NCI-H748 (cell line): Measurements from ENCODE around the gene ARHGAP27.

ENCODE experiments used
- DNase-seq: peaks from one replicate; lab custom pipeline; 2025; ENCODE audit not compliant: unreplicated experiment; lab: John Stamatoyannopoulos, UW

ARHGAP27 gene

DNA sequence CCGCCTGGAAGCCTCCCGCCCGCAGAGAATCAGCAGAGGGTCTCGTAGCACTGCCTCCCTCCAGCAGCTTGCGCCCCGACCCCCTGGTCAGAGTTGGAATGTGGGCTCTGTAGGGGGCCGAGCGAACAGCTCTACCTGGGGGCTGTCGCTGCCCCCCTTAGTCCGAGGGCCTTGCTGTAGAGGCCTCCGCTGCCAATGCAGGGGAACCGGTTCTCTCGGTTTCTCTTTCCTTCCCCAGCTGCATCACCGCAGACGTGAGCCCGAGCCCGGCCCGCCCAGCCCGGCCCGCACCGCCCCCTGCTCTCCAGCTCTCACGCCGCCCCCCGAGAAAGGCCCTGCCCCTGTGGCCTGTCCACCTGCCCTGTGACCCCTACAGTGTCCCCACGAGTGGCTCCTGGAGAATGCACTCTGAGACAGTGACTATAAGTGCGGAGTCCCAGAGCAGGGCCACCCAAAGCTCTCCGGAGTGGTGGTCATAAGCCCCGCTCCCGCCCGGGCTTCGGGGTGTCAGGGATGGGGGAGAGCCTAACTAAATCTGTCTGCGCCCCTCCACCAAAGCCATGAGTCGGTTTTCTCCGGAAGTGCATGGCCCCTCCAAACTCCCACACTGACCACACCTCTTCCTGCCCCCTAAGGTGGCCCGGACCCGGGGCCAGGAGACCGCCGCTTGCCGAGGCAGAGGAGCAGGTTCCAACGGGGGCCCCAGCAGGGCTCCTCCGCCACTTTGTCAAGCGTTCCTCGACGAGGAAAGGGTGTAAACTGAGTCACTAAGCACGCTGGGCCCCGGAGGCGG is 1.7 kb downstream of the ARHGAP27 start:
- DNase-seq, result peak; percentile 60

GRCh38 chr17:45430006-45430737 is 2.5 kb downstream of the ARHGAP27 start:
- DNase-seq, result no peak

DNA sequence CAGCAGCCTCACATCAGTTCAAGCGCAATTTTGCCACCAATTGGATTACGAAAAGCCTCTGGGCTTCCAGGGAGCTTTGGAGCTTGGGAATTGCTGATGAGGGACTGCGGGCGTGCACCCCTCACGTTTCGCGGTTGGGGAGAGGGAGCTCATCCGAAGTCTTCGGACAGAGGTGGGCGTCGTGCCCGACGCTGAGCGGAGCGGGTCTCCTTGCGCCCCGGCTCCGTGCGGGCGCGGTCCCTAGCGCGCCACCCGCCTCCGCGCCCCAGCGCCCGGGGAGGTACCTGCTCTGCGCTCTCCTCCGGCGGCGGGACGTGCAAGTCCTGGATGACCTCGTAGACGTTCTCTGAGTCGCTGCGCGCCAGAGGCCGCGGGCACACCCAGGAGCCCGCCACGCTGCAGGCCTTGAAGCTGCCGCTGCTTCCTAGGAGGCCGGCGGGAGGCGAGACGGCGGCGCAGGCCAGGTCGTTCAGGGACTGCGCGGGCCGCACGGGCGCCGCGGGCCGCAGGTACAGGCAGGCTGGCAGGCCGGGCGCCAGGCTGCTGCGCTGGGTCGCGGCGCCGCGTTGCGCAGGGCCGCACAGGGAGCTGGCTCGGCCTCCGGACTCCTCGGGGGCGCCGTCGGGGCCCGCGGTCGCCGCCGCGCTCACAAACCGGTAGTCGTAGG is 3.2 kb downstream of the ARHGAP27 start:
- peak; percentile 78 for DNase-seq

DNA sequence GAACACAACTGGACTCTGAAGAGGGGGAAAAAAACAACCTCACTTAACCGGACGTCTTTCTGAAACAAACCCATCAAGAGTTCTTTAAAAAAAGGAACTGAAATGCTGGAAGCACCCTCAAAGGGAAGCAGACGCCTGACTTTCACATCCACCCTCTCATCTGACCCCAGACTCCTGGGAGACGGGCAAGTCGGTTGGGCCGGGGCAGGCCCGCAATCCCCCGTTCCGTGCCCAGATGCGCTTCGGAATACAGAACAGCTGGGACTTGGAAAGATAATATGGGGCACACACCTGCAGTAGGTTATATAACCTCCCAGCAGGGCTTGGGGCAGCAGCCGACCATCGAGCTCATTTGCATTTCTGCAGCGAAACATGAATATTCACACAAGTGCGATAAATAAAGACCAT is 3.7 kb downstream of the ARHGAP27 start:
- no peak for DNase-seq

GRCh38 chr17:45428050-45428617 is 4.5 kb downstream of the ARHGAP27 start:
- peak; percentile 77 for DNase-seq

DNA sequence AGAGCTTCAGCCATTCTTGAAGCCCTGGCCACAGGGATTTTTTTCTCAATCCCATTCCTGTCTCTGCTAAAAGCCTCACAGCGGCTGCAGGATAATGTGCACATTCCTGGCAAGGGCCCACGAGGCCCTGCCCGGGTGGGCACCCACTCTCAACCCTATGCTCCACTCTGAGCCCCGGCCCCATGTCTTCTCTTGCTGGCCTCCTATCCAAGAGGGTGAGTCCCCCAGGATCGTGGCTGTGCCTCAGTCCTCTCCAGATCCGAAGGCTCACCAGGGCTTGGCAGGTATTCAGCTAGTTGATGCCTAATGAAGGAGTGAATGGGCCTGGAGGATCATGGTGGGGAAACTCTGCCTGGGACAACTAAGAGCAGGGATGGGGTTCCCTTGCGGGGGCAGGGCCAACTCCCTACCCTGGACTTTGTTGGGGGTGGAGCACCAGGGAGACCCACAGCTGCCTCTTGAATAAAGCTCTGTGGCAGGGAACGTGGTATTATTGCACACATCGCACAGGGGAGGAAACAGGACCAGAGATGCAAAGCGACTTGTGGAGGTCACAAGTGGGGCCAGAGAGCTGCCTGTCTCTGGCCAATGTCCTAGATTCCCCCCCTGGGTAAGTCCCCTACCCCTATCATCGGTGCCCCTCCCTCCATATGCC is 5.4 kb downstream of the ARHGAP27 start:
- DNase-seq, result no peak

DNA sequence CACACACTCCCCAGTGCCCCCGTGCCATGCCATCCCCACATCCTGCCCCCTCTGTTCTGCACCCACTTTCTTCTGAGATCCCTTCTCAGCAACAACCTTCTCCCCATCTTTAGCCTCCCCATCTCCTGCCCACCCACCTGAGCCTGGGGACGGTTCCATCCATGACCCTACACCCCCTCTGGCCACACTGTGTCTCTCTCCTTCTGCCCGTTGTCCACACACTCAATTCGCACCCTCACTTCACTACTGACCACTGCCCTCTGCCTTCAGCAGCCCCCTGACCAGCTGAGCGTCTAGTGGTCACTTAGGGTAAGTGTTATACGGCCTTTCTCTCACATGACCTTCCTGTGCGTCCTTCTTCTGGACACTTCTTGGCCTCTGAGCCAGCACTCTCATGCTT is 6.1 kb downstream of the ARHGAP27 start:
- DNase-seq, result no peak

DNA sequence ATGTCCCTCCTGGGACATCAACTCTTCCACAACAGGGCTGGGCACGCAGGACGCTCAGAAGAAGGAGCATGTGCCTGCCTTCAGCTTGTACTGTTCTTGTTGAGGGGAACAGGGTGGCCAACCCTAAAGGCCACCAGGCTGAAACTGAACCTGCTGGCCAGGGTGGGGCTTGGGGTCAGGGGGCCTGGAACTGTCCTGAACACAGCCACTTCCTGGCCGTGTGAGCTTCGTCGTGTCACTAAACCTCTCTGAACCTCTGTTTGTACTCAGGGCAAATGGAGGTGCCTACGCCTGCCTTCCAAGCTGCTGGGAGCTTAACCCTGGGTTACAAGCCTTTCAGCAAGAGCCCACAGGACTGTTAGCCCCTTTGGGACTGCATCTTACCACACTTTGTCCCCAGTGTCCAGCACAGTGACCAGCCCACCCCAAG is 6.7 kb downstream of the ARHGAP27 start:
- no peak for DNase-seq

DNA sequence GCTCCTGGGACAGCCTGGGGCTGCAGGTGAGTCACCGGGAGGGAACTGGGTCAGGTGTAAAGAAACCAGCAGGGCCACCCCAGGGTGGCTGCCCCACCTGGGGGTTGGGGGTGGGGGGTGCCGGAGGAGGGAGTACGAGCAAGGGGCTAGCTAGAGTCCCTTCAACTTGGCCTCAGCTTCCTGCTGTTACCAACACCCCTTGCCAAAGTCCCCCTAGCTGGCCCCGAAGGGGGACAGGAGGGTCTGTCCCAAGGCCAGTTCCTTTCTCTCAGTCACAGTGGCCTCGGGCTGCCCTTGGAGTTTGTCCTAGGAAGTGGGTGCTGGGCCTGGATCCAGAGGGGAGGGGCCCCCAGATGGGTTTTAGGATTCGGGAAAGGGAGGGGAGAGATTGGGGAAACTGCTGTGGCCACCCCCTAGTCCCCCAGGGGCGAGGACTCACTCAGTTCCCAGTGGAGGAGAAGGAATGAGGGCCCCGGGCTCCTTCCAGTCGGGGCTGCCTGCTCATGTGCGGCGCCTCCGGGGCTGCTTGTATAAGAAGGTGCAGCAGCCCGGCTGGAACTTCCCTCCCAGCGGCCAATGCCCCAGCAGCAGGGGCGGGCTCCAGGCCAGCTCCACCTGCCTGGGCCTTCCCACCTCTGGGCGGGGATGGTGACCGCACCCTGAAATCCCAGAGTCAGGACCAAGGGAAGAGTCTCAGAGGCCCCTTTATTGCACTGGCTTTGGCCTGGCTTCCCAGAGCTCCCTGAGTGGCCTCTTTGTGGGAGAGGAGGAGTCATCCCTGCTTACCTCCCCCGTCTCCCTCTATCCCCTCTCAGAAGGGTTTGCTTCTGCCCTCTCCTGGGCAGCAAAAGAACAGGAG is 7.3 kb downstream of the ARHGAP27 start:
- DNase-seq, result peak; percentile 76

DNA sequence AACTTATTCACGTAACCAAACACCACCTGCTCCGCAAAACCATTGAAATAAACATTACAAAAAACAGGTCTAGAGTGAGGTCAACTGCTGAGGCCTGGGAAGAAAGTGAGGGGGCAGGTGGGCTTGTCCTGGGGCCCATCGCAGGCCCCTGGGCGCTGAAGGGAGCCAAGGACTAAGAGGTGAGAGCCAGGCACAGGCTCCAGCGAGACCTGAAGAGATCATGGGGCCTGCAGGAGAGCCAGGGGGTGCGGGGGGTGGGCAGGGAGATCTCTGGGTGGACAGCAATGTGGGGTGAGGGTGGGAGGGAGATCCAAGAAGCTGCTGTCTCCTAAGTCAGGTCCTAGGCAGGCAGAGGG is 7.9 kb downstream of the ARHGAP27 start:
- no peak for DNase-seq

DNA sequence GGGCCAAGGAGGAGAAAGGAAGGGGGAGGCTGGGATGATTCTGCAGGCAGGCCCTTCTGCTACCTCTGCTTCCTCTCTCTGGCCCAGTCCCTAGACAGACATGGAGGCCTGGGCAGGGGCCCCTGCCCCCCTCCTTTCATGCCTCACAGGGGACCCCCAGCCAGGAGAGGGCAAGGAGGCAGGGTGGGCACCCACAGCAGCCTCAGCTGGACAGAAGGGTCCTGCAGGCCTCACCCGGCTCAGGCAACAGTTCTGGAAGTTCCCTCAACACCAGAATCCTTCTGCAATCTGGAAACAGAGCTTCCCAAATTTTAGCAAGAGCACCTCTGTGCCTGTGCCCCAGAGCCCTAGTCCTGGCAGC is 8.7 kb downstream of the ARHGAP27 start:
- DNase-seq, result no peak

- DNase-seq, result no peak
These were observed 9.2 kb downstream of the ARHGAP27 start for GRCh38 chr17:45423304-45423974.

DNA sequence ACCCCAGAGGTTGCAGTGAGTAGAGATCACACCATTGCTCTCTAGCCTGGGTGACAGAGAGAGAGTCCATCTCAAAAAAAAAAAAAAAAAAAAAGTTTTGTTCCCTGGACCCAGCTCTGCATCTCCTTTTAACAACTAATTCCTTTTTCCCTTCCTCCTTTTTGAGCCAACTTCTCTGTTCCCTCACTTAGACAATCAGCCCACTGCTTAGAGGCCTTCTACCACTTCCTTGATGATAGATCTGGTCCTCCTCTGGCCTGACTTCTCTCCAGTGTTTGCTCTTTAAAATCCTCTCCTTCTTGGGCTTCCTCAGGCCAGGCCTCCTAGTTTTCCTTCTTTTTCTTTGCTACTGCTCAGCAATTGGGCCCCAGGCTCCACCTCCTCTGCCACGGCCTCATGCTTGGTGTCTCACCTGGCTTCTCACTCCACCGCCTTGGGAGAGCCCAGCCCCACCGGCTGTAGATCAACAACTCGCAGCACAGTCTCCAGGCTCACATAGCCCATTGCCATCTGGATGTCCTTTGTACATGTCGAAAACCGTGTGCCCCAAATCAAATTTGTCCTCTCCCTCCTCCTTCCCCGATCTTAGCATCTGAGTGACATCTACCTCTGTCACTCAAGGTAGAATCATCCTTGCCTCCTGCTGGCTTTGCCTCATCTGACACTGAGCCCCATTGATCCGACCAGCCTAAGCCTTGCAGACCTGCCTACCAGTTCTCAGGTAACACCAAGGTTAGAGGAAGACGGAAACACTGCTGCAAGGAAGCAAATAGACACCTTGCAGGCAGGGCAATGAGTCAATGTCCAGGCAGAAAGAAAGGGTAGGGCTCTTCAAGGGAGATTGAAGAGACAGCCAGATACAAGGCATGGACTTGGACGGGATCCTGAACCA is 17.4 kb downstream of the ARHGAP27 start:
- no peak for DNase-seq

- DNase-seq, result no peak
These were observed 19.2 kb downstream of the ARHGAP27 start for GRCh38 chr17:45413498-45413923.

DNA sequence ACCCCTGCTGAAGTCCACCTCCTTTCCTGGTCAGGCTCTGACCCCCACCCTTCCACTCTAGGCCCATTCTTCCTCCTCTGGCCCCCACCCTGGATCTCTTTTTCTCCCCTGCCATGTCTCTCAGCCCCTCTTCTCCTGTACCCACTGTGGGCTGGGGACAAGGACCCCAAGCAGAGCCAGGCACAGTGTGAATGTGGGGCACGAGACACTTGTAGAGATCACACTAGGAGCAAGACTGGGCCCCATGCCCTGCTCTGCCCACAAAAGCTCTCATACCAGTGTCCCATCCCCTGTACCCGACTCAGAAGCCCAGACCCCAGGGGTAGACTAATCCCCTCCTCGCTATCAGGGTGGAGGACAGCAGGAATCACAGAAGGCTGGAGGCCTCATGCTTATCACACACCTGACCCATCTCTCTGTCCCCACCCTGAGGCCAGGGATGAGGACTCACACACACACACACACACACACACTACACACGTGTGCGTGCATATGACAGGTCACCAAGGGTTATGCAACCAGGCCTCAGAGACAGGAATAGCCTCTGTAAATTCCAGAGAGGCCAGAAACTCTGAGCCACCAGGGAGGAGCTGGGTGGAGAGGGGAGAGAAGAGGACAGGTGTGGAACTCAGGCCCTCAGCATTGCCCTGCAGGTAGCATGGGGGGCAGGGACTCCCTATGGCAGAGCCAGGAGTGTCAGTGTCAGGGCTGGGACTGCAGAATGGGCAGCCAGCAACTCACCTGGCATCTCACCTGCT is 21.1 kb downstream of the ARHGAP27 start:
- DNase-seq, result no peak

- DNase-seq, result no peak
These were observed 22.3 kb downstream of the ARHGAP27 start for GRCh38 chr17:45410144-45411091.

DNA sequence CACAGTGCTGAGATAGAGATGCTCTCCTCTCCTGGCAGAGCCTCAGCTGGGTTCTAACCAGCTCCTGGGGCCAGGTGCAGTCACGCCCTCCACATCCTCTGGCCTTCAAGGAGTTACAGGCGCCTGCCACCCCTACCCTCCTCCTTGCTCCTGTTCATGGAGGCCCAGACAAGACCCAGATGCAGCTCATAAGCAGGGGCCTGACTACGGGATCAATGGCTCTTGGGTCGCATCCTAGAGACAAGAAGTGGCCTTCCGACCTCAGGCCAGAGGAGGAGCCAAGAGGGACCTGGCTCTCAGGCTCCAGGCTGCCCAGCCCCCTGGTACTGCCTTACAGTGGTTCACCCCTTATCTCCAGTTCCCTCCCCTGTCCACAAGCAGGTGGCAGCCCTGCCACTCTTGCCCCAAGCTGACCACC is 23.0 kb downstream of the ARHGAP27 start:
- DNase-seq, result no peak
